ENCODE measurements around the gene LRBA.

LRBA gene

GRCh38 chr4:150491132-150492049, 523.7 kb downstream of the LRBA start:
- TF ChIP-seq CTCF (IDR thresholded peaks at IDR 0.05; ENCODE audit: low read depth, low read length, poor library complexity, severe bottlenecking) (no peak), EZH2phosphoT487 (IDR thresholded peaks at IDR 0.05; ENCODE audit: borderline replicate concordance, low read length) (no peak)
- Histone ChIP-seq H3K27me3 (ENCODE audit: control insufficient read depth, low read length) (no peaks in the 10 kb centered on the region), H3F3A (ENCODE audit: control insufficient read depth, insufficient read depth) (peaks cover 2% of the 10 kb centered on the region; the same call in 1 of the 2 replicates)

GRCh38 chr4:150482581-150482980, 532.5 kb downstream of the LRBA start:
- no peaks in the 10 kb centered on the region for H4K20me1 ChIP-seq (ENCODE audit: control insufficient read depth, insufficient read depth, low read depth, low read length)
- no peak overlapping the region for H3K4me2 ChIP-seq (ENCODE audit: low read length)
- no peaks in the 10 kb centered on the region for H3K9me2 ChIP-seq (replicated peaks; ENCODE audit: control insufficient read depth, low read length)
- TF ChIP-seq EZH2phosphoT487 (IDR thresholded peaks at IDR 0.05; ENCODE audit: borderline replicate concordance, low read length) (no peak), CTCF (IDR thresholded peaks at IDR 0.05; ENCODE audit: low read depth, low read length, poor library complexity, severe bottlenecking) (no peak)
- H3K27me3 ChIP-seq (ENCODE audit: control insufficient read depth, low read length), result no peaks in the 10 kb centered on the region
- no peaks in the 10 kb centered on the region for H3F3A ChIP-seq (ENCODE audit: control insufficient read depth, insufficient read depth)
- peaks cover 4% of the 10 kb centered on the region for H3K36me3 ChIP-seq (ENCODE audit: control insufficient read depth, low read length)
- no peaks in the 10 kb centered on the region for H3K79me2 ChIP-seq (ENCODE audit: control insufficient read depth, low read length)
- no peaks in the 10 kb centered on the region for H3K9me3 ChIP-seq (ENCODE audit: control insufficient read depth, insufficient read depth, low read length)
- no peaks in the 10 kb centered on the region for H3K4me1 ChIP-seq (ENCODE audit: control insufficient read depth, low read length)
- H3K27ac ChIP-seq (ENCODE audit: low read depth, low read length), result no peak overlapping the region
- H3K4me3 ChIP-seq (ENCODE audit: low read length), result no peak overlapping the region

More at GRCh38 chr4:150491132-150492049, 523.7 kb downstream of the LRBA start:
- Histone ChIP-seq H3K27ac (ENCODE audit: low read depth, low read length) (no peak overlapping the region), H3K4me2 (ENCODE audit: low read length) (no peak overlapping the region), H3K4me3 (ENCODE audit: low read length) (no peak overlapping the region), H3K9me3 (ENCODE audit: control insufficient read depth, insufficient read depth, low read length) (no peaks in the 10 kb centered on the region), H3K79me2 (ENCODE audit: control insufficient read depth, low read length) (no peaks in the 10 kb centered on the region), H3K9me2 (replicated peaks; ENCODE audit: control insufficient read depth, low read length) (no peaks in the 10 kb centered on the region), H3K4me1 (ENCODE audit: control insufficient read depth, low read length) (no peaks in the 10 kb centered on the region), H3K36me3 (ENCODE audit: control insufficient read depth, low read length) (peaks cover 4% of the 10 kb centered on the region), H4K20me1 (ENCODE audit: control insufficient read depth, insufficient read depth, low read depth, low read length) (no peaks in the 10 kb centered on the region)

- no peak overlapping the region for H3K27ac ChIP-seq (ENCODE audit: low read depth, low read length)
- H3K79me2 ChIP-seq (ENCODE audit: control insufficient read depth, low read length), result no peaks in the 10 kb centered on the region
- H3K36me3 ChIP-seq (ENCODE audit: control insufficient read depth, low read length), result no peaks in the 10 kb centered on the region
- no peaks in the 10 kb centered on the region for H3F3A ChIP-seq (ENCODE audit: control insufficient read depth, insufficient read depth)
- no peaks in the 10 kb centered on the region for H3K4me1 ChIP-seq (ENCODE audit: control insufficient read depth, low read length)
- no peaks in the 10 kb centered on the region for H3K9me2 ChIP-seq (replicated peaks; ENCODE audit: control insufficient read depth, low read length)
- no peaks in the 10 kb centered on the region for H4K20me1 ChIP-seq (ENCODE audit: control insufficient read depth, insufficient read depth, low read depth, low read length)
- TF ChIP-seq EZH2phosphoT487 (IDR thresholded peaks at IDR 0.05; ENCODE audit: borderline replicate concordance, low read length) (no peak), CTCF (IDR thresholded peaks at IDR 0.05; ENCODE audit: low read depth, low read length, poor library complexity, severe bottlenecking) (no peak)
- no peak overlapping the region for H3K4me3 ChIP-seq (ENCODE audit: low read length)
- H3K27me3 ChIP-seq (ENCODE audit: control insufficient read depth, low read length), result no peaks in the 10 kb centered on the region
- H3K4me2 ChIP-seq (ENCODE audit: low read length), result no peak overlapping the region
- H3K9me3 ChIP-seq (ENCODE audit: control insufficient read depth, insufficient read depth, low read length), result no peaks in the 10 kb centered on the region
Observed at GRCh38 chr4:150479657-150480056, 535.4 kb downstream of the LRBA start.
